HG03280 (cell line): ENCODE results near the gene MIEF2.

Experiments
- ATAC-seq: cut with Tn5 transposase; IDR thresholded peaks from one replicate; pipeline ENCODE4 v1.9.1; 2021; ENCODE audit warnings: mild to moderate bottlenecking, moderate library complexity; ENCODE audit not compliant: unreplicated experiment

MIEF2 gene

GRCh38 chr17:18235743-18236256 is 24.7 kb upstream of the MIEF2 start:
- ATAC-seq: no peak

DNA sequence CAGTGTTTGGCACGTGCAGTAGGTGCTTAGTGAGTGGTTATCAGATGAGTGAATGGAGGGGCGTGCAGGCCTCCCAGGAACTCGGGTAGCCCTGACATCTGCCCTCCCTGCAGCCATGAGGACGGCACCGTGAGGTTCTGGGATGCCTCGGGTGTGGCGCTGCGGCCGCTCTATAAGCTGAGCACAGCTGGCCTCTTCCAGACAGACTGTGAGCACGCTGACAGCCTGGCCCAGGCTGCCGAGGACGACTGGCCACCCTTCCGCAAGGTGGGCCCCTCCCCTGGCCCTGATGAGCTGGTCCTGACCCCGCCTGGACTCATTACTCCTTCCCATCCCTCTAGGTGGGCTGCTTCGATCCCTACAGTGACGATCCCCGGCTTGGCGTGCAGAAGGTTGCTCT is 24.0 kb upstream of the MIEF2 start:
- no peak for ATAC-seq

- no peak for ATAC-seq
Measured at GRCh38 chr17:18237461-18237860, 23.0 kb upstream of the MIEF2 start.

DNA sequence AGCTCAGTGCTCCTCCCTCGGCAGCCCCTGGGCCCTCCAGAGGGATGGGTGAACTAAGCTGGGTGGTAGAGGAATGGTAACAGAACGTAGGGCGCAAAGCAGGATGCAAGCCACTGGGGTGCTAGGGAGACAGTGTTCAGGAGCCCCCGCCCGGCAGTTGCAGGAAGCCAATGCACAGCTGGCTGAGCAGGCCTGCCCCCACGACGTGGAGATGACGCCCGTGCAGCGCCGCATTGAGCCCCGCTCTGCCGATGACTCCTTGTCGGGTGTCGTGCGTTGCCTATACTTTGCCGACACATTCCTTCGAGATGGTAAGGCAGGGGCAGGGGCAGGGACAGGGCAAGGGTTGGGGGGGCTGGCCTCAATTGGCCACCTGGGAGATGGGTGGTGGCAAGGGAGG is 22.2 kb upstream of the MIEF2 start:
- no peak for ATAC-seq

DNA sequence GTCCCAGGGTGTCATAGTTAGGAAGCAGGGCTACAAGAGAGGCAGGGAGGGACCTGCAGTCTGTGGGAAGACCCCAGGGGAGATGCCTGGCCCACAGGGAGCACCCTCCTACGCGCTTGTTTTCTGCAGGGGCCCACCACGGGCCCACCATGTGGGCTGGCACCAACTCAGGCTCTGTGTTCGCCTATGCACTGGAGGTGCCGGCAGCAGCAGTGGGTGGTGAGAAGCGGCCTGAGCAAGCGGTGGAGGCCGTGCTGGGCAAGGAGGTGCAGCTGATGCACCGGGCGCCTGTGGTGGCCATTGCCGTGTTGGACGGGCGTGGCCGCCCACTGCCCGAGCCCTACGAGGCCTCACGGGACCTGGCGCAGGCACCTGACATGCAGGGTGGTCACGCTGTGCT is 20.0 kb upstream of the MIEF2 start:
- no peak for ATAC-seq

- no peak for ATAC-seq
Measured at GRCh38 chr17:18241229-18241871, 19.1 kb upstream of the MIEF2 start.

DNA sequence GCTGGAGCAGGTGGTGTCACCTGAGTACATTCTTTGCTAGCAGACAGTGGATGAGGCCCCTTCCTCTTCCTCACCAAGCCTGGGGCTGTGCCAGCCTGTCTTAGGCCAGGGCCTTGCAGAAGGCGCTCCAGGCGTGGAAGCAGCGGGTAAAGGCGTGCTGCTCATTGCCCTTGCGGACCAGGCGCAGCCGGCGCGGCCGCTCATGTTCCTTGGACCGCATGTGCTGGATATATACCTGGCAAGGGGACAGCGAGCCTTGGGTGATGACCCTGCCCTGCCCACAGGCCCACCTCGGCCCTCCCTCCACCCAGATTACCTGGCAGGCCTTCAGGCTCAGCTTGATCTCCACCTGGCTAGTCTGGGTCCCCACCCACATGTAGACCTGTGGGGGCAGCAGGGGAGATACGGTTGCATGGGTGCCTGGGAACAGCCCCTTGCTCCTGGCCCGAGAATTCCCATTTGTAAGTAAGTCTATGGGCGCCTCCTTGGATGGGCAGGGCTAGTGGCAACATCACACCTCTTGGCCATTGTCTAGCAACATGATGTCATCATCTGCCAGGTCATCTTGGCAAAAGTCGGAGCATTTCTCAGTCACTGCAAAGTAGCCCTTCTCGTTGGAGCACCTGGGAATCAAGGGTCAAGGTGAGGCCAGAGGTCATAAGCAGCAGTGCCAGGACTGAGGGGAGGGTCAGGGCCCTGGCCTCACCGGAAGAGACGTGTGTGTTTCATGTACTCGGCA is 15.3 kb upstream of the MIEF2 start:
- no peak for ATAC-seq

- ATAC-seq: no peak
Measured at GRCh38 chr17:18246109-18246725, 14.2 kb upstream of the MIEF2 start.

DNA sequence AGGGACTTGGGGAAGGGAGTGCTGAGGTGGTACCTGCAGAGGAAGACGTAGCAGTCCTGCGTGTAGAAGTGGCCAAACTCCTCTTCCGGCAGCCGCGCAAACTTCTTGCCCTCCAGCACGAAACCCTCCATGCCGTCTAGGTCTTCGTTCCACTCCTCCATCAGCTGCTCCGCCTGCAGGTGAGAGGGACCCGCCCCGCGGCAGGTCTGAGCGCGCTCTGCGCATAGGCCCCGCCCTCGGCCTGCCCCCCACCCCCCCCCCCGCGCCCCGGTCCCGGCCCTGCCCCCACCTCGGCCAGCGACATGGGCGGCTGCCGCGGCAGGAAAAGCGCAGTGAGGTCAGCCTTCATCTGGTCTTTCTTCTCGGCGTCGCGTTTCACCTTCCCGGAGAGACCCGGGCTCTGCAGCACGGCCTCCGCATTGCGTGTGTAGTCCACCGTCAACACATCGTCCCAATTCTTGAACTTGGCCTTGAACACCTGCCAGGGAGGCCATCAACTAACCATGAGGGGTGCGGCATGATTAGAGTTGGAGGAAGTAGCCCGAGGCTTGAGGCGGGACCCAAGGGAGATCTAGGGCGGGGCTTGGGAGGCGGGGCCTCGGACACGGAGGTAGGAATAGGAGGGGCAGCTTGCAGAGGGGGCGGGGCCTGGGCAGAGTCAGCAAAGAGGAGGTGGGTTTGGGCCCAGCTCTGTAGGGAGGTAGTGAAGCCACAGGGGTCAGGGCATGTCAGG is 13.4 kb upstream of the MIEF2 start:
- ATAC-seq: no peak

DNA sequence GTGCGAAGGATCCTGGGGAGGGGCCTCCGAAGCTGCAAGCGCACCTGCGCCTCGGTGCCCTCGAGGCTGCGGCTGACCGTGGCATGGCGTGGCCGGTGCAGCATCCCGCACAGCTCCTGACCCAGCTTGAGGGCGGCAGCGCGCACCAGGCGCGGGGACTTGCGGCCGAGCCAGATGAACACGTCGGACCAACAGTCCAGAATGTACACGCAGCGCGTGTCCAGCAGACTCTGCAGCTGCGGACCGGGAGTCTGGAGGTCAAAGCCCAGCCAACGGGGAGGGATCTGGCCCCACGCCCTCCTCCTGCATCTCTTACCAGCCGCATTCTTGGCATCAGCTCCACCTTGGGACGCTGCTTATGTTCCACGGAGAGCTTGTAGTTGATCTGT is 12.9 kb upstream of the MIEF2 start:
- no peak for ATAC-seq

- no peak for ATAC-seq
Measured at GRCh38 chr17:18248300-18248731, 12.1 kb upstream of the MIEF2 start.

- ATAC-seq: no peak
Measured at GRCh38 chr17:18248811-18249210, 11.7 kb upstream of the MIEF2 start.

- ATAC-seq: no peak
Measured at GRCh38 chr17:18250259-18250658, 10.2 kb upstream of the MIEF2 start.

GRCh38 chr17:18250708-18251107 is 9.8 kb upstream of the MIEF2 start:
- ATAC-seq: no peak

- no peak for ATAC-seq
Measured at GRCh38 chr17:18251204-18251603, 9.3 kb upstream of the MIEF2 start.

- ATAC-seq: no peak
Measured at GRCh38 chr17:18252160-18252559, 8.3 kb upstream of the MIEF2 start.

- no peak for ATAC-seq
Measured at GRCh38 chr17:18253187-18253884, 7.1 kb upstream of the MIEF2 start.

- no peak for ATAC-seq
Measured at GRCh38 chr17:18253947-18254821, 6.3 kb upstream of the MIEF2 start.

DNA sequence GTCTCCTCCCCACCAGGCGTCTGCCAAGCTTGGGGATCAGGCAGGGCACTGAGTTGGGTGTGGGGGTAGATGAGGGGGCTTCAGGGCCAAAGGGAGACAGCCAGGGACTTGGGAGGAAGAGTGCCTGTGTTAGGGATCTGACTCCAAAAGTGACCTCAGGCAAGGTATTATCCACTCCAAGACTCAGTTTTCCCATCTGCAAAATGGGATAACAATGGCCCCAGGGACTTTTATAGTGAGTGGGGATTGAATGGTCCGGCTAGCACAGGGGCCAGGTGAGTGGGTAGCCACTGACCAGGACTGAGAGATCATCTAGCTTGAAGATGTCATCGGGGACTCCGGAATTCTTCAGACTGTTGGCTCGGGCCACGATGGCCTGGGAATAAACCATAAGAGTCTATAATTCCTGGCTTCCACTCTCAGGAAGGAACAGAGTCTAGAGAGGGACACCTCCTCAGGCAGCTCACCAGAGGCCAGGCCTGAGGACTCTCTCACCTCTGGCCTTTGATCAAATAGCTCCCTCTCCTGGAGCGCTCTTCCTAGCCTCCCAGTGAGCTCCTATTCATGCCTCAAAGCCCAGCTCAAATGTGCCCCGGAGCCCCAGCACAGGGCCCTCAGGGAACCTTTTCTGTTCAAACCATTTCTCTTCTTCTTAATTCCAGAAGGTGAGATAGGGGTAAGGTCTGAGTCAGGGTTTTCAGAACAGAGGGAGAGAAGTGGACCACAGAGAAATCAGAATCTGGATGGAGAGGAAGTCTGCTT is 5.4 kb upstream of the MIEF2 start:
- no peak for ATAC-seq
